ENCODE measurements around the gene TARBP2.
A peak's percentile ranks its signal among the peaks of the same experiment; 100 is the strongest.

Gene TARBP2

DNA sequence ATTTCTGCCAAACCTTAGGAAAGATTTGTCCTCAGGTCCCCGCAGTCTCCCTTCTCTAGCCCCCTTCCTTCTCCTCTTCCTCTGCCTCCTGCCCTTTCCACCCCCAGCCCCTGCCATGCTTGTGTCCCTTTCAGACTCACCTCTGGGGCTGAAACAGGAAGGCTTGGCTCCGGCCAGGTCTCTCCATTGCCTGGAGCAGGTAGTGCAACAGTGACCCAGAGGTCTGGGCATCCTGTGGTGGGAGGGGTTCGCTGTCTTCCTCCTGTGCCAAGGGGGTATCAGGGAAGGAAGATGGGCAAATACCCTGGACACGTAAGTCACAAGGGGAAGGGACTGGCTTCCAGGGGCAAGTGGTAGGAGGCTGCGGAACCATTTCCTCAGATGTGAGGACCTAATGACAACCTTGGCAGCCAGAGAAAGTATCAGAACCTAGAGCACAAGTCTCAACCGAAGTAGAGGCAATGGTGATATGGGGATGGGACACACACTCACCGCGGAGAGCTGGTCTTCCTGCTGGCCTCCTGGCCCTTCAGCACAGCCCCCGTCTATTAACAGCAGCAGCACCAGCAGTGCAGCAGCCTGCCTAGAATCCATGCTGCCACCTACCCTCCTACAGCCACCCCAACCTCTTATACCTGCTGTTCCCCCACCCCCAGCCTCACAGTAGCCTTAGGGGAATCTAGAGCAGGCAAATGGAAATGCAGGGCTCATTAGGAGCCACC lies 6.0 kb downstream of the TARBP2 start, which contains the start of gene NPFF:
Gene NPFF, minus strand, starts transcription at position 604 of the 722 bp plus-strand sequence. Its CDS starts 10 bp downstream, at position 594.
- TF ChIP-seq, protein P1, sequence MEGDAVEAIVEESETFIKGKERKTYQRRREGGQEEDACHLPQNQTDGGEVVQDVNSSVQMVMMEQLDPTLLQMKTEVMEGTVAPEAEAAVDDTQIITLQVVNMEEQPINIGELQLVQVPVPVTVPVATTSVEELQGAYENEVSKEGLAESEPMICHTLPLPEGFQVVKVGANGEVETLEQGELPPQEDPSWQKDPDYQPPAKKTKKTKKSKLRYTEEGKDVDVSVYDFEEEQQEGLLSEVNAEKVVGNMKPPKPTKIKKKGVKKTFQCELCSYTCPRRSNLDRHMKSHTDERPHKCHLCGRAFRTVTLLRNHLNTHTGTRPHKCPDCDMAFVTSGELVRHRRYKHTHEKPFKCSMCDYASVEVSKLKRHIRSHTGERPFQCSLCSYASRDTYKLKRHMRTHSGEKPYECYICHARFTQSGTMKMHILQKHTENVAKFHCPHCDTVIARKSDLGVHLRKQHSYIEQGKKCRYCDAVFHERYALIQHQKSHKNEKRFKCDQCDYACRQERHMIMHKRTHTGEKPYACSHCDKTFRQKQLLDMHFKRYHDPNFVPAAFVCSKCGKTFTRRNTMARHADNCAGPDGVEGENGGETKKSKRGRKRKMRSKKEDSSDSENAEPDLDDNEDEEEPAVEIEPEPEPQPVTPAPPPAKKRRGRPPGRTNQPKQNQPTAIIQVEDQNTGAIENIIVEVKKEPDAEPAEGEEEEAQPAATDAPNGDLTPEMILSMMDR (IDR thresholded peaks at IDR 0.05; ENCODE audit: control insufficient read depth, extremely low read depth, insufficient read depth) = no peak
- no peak for DNase-seq (ENCODE audit: low read depth)
- H3K4me3 ChIP-seq (ENCODE audit: low read depth, low read length) = no peak within 1 kb of the TSS

DNA sequence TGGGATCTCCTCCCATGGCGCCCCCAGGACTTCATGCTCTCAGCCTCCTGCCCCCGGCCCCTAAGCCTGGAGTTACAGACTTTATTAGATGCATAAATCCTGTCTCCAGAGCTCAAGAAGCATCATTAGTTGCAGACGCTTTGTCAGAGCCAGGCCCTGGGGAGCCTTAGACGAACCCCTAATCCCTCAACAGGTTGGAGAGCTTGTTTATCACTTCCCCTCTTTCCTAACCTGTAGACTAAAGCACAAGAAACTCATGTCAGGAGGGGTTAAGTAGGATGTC lies 6.5 kb downstream of the TARBP2 start:
- TF ChIP-seq, protein P1 (IDR thresholded peaks at IDR 0.05; ENCODE audit: control insufficient read depth, extremely low read depth, insufficient read depth) = no peak
- no peak overlapping the region for H3K4me3 ChIP-seq (ENCODE audit: low read depth, low read length)
- DNase-seq (ENCODE audit: low read depth) = no peak

DNA sequence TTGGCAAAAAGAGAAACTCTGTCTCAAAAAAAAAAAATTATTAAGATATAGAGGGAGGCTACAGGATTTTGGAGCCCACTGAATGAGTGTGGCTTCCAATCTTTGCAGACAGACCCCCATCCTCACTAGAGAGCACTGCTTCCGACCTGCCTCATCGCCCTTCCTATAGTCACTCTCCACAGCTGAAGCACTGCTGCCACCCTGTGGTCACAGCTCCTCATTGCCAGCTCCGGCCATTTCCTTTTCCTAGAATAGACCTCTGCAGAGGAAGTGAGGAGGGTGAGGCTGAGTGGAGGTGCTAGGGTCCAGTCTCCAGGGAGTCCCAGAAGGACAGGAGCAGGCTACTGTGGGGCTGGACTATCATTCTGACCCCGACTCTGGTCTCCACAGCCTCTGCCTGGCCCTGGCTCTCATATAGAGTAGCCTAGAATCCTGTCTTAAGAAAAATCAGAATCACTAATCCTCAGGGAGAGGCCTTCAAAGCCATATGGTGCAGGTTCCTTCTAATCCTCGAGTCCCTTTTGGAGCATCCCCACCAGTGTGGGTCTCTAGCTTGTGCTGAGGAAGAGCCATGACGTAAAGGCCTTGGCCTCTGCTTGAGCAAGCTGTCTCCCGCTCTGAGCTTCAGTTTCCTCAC lies 7.6 kb downstream of the TARBP2 start:
- DNase-seq (ENCODE audit: low read depth) = no peak
- no peak overlapping the region for H3K4me3 ChIP-seq (ENCODE audit: low read depth, low read length)
- TF ChIP-seq, protein P1 (IDR thresholded peaks at IDR 0.05; ENCODE audit: control insufficient read depth, extremely low read depth, insufficient read depth) = peak; percentile 99

DNA sequence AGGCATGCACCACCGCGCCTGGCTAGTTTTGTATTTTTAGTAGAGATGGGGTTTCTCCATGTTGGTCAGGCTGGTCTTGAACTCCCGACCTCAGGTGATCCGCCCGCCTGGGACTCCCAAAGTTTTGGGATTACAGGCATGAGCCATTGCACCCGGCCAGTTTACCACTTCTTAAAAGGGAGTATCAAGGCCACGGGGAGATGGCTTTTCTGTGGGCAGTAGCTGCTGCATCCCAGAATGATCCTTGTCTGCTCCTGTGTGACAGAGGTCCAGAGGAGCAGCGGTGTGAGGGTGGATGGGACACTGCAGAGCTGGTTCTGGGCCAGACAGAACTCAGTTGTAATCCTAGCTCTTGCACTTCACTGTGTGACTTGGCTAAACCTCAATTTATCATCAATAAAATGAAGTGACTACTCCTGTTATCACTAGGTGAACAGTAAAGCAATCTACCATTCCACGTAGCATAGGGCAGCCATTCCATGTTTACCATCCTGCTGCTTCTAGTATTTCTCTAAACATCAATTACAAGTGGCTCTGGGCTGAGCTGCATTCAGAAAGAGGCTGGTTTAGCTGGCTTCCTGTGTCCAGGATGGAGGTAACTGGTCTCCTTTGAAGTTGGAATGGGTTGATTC lies 9.2 kb downstream of the TARBP2 start:
- DNase-seq (ENCODE audit: low read depth) = peak; percentile 58
- H3K4me3 ChIP-seq (ENCODE audit: low read depth, low read length) = no peak overlapping the region
- TF ChIP-seq, protein P1 (IDR thresholded peaks at IDR 0.05; ENCODE audit: control insufficient read depth, extremely low read depth, insufficient read depth) = no peak

DNA sequence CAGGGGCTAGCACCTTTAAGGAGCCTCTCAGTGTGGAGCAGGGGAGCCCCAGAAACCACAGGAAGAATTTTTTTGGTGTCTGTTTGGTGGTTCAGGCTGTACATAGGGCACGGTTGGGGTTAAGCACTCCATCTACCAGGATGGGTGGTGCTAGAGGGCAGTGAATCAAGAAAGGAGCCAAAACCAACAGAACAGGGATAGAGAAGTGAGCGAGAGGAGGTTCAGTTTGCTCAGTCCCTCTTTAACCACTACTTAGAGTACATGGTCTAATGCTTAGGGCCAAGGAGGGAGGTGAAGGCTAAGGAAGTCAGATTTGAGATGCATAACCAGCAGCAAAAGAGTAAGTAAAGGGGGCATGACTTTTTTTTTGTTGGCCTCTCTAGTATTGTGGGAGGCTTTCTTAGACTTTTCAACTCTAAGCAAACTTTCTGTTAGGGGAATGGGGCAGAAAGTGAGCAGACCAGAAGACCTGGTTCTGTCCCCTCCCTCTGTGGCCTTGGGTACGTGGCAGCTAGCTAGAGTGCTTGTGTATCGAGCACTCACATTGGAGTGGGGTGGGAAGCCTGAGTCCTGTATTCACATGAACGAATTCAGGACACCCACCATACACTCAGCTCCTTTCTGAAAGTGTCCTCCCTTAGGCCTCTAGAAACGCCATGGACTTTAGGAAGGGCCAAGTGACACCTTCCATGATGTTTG lies 12.8 kb downstream of the TARBP2 start:
- H3K4me3 ChIP-seq (ENCODE audit: low read depth, low read length) = no peak overlapping the region
- DNase-seq (ENCODE audit: low read depth) = no peak
- TF ChIP-seq, protein P1 (IDR thresholded peaks at IDR 0.05; ENCODE audit: control insufficient read depth, extremely low read depth, insufficient read depth) = no peak

DNA sequence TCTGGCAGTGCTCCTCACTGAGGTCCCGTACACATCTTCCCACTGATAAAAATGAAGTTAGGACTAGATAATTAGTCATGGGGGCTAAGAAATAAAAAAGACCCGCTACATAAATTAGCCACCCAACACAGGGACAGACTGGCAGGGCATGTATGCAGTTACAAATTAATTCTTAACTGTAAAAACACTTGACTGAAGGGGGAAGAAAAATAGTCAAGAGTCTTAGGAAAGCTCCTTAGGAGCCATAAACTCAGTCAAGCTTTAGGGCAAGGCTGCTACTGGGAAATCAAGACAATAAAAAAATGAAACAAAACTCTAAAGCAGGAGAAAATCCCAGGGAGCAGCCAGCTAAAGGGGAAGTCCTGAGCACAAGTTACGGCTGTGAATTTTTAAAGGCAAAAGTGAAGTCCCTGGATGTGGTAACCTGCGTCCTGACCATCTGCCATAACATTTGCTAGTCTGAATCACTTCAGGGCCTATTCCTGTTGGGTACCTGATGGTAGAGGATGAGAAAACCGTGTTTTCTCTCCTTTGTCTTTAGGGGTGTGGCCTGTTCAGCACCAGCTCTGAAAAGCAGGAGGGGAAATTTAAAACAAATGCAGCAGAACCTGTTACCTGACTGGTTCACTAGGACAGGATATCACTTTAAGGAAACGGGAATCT lies 13.7 kb downstream of the TARBP2 start:
- TF ChIP-seq, protein P1 (IDR thresholded peaks at IDR 0.05; ENCODE audit: control insufficient read depth, extremely low read depth, insufficient read depth) = no peak
- no peak overlapping the region for H3K4me3 ChIP-seq (ENCODE audit: low read depth, low read length)
- DNase-seq (ENCODE audit: low read depth) = no peak
